ENCODE results near the gene ATP9B. TPM values are rescaled to one million over a fixed set of nuclear protein-coding genes. Genes with fewer than 3 reads are reported as not detected.
"Not testable (repeated sequence)": the region's sequence is repeated elsewhere in the genome, so short reads cannot be mapped to it uniquely, and the experiment has no call there.

The ATP9B gene
- total RNA-seq, 2 donors from 2014 or later = 27.4 to 29.2 TPM

DNA sequence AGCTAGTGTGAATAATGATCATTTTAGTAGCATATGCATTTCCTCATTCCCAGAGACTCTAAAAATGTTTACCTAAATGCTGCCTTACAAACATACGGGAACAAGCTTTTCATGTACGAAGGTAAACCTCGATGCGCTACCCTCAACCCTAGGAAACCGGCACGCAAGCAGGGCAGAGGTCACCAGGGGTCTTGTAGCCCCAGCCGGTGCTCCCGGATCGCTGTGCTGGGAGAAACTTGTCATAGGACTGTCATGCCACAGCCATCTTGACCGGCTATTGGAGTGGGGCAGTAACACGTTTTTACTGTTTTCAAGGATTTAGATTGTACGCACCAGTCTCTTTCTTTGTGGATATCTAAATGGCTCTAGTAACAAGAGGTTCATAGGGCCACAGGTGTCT lies 291.7 kb downstream of the ATP9B start:
- DNase-seq (no peak), ATAC-seq (no peak)
- intact Hi-C loops (cut with DNase I, micrococcal nuclease) = no loop called here

DNA sequence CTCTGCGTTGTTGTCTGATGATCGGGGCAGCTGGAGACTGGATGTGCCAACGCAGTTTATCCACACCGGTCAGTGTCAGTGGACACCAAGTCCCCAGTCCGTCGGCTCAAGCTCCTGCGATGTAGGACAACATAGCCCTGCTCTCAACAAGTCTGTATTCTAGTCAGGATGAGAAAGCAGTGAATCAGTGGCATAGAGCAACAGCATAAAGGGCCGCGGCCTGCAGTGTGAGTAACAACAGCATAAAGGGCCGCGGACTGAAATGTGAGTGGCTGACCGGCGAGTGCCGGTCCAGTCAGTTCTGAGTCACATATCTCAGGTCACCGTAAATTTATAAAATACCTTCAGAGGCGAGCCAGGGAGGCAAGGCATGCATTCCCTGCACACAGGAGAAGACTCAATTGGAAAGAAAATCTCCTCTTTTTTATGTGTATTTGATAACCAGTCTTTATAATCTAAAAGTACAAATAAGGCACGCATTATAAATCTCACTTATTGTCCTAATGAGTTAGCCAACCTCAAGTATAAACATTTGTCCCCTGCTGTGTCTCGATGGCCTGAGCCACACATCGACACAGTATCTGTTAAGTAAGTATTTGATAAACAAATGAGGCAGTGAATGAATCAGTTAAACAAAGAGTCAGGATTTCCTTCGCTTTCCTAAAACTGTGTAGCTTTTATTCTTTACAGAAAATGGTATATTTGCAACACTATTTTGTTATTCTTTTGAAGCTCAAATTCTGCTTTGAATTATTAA lies 292.8 kb downstream of the ATP9B start:
- no peak for DNase-seq
- intact Hi-C loops (cut with DNase I, micrococcal nuclease) = no loop called here
- ATAC-seq = no peak

- ATAC-seq (no peak), DNase-seq (no peak)
- intact Hi-C loops (cut with DNase I, micrococcal nuclease) = no loop called here
Measured at GRCh38 chr18:79365701-79366100, 296.5 kb downstream of the ATP9B start.

DNA sequence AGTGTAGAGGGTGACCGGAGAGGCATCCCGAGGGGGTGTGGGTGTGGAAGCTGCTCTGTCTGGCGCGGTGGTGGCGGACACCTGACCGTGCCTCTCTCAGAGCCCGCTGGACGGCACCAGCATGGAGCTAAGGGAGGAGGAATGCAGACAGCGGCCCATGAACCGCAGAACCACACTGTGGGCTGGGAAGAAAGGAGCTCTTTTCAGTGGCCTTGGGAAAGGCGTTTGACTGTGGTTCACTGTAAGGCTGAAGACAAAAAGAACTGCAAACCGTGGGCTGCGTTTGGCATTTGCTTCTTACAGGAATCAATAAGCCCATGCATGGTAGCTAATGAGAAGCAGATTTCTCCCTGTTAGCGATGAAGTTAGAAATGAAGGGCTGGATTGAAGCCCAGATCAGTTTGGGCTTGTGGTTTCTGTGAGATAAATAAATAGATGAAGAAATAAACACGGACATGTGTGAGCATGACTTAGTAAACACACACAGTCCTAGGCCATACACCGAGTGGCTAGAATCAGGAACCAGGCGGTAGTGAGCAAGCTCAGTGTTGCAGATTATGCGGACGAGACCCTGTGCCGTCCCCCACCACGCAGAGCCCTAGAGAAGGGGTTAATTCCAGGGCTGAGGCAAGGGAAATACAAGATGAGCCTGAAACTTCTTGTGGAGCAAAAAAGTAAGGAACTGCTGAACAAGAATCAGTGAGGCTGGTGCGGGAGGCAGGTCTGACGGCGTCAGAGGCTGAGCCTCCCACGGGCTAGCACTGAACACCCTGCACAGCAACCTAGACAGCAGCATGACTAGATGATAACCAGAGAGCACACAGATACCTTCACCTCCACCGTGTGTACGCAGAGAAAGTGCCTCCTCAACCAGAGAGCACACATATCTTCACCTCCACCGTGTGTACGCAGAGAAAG lies 297.2 kb downstream of the ATP9B start:
- intact Hi-C loops (cut with DNase I, micrococcal nuclease) = no loop called here

GRCh38 chr18:79367480-79367879 lies 298.3 kb downstream of the ATP9B start:
- intact Hi-C loops (cut with DNase I, micrococcal nuclease) = no loop called here
- DNase-seq = no peak
- ATAC-seq = no peak

More for the DNA sequence above, 297.2 kb downstream of the ATP9B start:
- ATAC-seq = no peak
- DNase-seq = no peak

- DNase-seq = no peak
- ATAC-seq = no peak
- intact Hi-C loops (cut with DNase I, micrococcal nuclease) = no loop called here
Measured at GRCh38 chr18:79367989-79368388, 298.8 kb downstream of the ATP9B start.

GRCh38 chr18:79368681-79369080 lies 299.5 kb downstream of the ATP9B start:
- DNase-seq = no peak
- no peak for ATAC-seq
- intact Hi-C loops (cut with DNase I, micrococcal nuclease) = no loop called here

- ATAC-seq = no peak
- DNase-seq = no peak
- intact Hi-C loops (cut with DNase I, micrococcal nuclease) = no loop called here
Measured at GRCh38 chr18:79371561-79372121, 302.4 kb downstream of the ATP9B start.

GRCh38 chr18:79372461-79372860 lies 303.3 kb downstream of the ATP9B start:
- intact Hi-C loops (cut with DNase I, micrococcal nuclease) = no loop called here
- DNase-seq (no peak), ATAC-seq (no peak)

DNA sequence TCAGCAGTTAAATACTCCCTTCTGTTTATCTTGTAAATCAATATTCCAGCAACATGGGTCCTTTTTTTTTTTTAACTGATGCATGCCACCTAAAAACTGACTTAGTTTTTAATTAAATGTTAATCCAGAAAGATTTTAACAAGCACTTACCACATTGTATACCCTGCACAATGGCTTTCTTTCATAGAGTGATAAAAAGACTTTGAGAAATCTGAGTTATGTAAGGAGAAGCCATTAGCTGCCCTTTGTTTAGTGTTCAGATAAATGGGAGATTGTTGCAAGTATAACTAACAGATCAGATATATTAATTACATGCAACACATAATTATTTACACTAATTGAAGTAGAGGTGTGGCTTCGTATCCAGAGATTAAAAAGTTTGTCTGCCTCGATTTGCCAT lies 303.8 kb downstream of the ATP9B start:
- intact Hi-C loops (cut with DNase I, micrococcal nuclease) = no loop called here
- DNase-seq (no peak), ATAC-seq (no peak)

DNA sequence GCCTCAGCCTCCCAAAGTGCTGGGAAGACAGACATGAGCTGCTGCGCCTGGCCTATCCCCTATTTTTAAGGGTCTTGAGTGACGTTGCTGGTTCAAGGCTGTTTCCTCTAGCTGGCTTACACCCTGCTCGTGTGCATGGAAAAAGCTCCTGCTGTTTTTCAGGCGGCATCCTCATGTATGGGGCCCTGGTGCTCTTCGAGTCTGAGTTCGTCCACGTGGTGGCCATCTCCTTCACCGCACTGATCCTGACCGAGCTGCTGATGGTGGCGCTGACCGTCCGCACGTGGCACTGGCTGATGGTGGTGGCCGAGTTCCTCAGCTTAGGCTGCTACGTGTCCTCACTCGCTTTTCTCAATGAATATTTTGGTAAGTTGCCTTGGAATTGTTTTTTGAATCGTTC lies 304.5 kb downstream of the ATP9B start:
- ATAC-seq (no peak), DNase-seq (no peak)
- intact Hi-C loops (cut with DNase I, micrococcal nuclease) = no loop called here

DNA sequence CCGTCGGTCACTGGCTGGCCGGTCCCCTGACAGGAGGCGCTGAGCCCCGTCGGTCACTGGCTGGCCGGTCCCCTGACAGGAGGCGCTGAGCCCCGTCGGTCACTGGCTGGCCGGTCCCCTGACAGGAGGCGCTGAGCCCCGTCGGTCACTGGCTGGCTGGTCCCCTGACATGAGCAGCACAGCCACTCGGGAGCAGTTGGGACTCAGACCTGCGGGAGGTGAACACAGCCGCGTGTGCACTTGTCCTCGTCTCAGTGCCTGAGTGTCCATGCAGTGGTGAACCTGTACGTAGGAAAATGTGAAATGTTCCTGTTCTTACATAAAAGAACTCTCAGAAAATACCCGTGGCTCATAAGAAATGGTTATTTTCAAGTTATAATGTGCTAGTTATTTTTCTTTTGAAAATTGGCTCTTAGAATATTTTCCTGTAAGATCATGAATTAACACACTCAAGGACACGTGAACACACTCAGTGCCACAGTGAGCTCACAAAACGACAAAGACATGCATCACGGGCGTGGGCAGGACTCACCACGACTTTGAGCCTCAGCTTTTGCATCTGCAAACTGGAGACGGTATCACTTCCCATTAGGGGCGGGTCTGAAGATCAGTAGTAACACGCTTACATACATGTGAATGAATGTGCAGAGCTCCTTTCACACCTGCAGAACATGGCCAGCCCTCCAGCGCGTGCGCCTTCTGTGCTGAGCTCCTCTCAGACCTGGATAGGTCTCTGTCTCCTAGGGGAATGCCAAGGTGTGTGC lies 305.4 kb downstream of the ATP9B start:
- no peak for DNase-seq
- no peak for ATAC-seq
- intact Hi-C loops (cut with DNase I, micrococcal nuclease) = no loop called here

GRCh38 chr18:79375441-79376154 lies 306.4 kb downstream of the ATP9B start:
- no peak for DNase-seq
- no peak for ATAC-seq
- intact Hi-C loops (cut with DNase I, micrococcal nuclease) = no loop called here

GRCh38 chr18:79376661-79377060 lies 307.5 kb downstream of the ATP9B start:
- ATAC-seq; intact Hi-C loops (cut with DNase I, micrococcal nuclease); DNase-seq: not testable (repeated sequence)

- intact Hi-C loops (cut with DNase I, micrococcal nuclease) = no loop called here
- DNase-seq (no peak), ATAC-seq (no peak)
Measured at GRCh38 chr18:79377187-79377891, 308.1 kb downstream of the ATP9B start.

- intact Hi-C loops (cut with DNase I, micrococcal nuclease) = loop anchor here in 1 of 2 donors (2.0 kb wide), 1 partner anchor 266 kb away; no protein-coding TSS in a partner anchor
Measured at GRCh38 chr18:79378536-79379250, 309.5 kb downstream of the ATP9B start.

GRCh38 chr18:79379251-79379905 lies 310.2 kb downstream of the ATP9B start:
- DNase-seq (no peak), ATAC-seq (no peak)
- intact Hi-C loops (cut with DNase I, micrococcal nuclease) = loop anchor here in 1 of 2 donors (2.0 kb wide), 1 partner anchor 265 kb away; no protein-coding TSS in a partner anchor

More at GRCh38 chr18:79378536-79379250, 309.5 kb downstream of the ATP9B start:
- peak; percentile 83 for ATAC-seq
- DNase-seq = peak; percentile 62 to 81
